GM21381 (cell line): ENCODE results near the gene FBXL7.

ENCODE experiments used
- ATAC-seq: cut with Tn5 transposase; IDR thresholded peaks from one replicate; pipeline ENCODE4 v1.9.1; 2021; ENCODE audit warnings: mild to moderate bottlenecking, moderate library complexity; ENCODE audit not compliant: unreplicated experiment

The FBXL7 gene

DNA sequence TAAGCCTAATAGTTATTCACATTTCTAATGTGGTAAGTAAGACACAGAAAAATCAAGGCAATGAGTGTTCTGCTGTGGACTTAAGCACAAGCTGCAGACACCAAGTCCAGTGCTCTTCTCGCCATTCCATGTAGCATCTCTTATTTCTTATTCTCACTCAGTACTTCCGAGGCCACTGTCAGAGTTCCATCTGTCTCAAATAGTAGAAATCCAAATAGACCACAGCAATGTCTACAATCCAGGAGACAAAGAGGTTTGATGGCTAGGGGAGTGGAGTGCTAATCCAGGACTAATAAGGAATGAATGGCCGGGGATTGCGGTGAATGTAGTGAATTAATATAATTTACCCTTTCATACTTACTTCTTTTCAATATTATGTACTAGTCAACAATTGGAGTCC is 147.3 kb downstream of the FBXL7 start:
- no peak for ATAC-seq

DNA sequence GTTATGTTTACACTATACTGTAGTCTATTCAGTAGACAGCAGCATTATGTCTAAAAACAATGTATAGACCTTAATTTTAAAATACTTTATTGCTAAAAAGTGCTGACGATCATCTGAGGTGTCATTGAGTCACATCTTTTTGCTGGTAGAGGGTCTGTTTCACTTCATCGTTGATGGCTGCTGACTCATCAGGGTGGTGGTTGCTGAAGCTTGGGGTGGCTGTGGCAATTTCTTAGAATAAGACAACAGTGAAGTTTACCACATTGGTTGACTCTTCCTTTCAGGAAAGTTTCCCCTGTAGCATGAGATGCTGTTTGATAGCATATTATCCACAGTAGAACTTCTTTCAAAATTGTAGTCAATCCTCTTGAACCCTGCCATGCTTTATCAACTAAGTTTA is 150.3 kb downstream of the FBXL7 start:
- ATAC-seq: no peak

DNA sequence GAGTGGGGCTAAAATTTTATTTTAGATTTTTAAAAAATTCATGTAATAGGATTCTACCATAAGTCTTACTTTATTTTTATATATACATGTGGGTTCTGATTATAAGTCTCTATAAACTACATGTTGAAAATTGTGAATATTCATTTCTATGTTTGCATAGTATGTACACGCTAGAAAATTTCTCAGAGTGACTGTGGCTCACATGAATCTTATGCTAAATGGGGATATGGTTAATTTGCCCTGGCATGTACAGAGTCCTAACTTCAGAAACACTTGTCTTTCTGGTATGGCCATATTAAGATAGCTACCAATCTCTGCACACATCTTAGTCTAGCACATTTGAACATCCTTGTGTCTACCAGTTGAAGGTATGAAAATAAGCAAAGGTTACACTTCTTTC is 154.8 kb downstream of the FBXL7 start:
- ATAC-seq: no peak

DNA sequence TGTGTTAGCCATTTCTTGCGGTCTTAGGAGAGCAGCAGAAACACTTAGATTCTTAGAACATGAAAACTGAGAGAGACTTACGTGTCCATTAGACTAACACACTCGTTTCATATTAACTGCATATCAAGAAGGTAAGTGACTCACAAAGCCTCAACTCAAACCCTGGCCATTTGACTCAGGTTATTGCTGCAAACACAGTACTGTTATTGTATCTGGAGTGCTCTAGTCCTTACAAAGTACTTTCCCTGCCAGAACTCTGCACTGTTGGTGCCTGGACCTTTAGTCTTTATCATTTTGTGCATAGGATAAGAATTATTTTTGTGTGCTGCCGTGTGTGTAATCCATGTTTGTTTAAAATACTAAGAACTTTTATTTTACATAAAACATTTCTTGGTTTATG is 155.7 kb downstream of the FBXL7 start:
- ATAC-seq: no peak

DNA sequence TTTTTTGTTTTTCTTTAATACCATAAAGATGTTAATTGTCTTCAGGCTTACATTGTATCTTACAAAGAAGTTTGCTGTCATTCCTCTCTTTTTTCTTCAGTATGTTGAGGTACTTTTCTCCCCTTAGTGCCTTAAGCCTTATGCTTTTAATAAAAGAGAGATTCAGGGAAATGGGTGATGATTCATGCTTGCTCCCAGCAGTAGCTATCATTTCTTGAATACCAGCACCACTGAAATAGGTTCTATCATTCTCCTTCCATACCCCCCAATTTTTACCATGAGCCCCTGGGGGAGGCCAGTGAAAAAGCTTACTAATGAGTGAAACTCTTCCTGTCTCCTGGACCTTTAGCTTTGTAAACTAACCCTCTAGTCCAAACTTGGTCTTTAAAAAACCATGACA is 165.0 kb downstream of the FBXL7 start:
- ATAC-seq: no peak

DNA sequence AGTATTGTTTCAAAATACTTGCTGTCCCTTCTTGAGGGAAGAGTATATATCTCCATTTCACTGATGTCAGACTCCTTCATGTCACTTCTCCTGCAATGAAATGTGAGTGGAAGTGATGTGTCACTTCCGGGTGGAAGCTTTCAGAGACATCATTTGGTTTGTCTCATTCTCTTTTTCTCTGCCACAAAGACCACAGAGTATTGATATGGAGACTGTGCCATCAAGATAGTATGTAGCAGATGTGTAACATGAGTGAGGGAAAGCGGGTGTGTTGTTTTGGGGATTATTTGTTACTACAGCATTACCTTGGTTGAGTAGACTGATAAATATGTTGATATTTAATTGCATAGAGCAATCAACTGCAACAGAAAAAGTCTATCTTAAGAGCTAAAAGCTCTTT is 169.8 kb downstream of the FBXL7 start:
- no peak for ATAC-seq

DNA sequence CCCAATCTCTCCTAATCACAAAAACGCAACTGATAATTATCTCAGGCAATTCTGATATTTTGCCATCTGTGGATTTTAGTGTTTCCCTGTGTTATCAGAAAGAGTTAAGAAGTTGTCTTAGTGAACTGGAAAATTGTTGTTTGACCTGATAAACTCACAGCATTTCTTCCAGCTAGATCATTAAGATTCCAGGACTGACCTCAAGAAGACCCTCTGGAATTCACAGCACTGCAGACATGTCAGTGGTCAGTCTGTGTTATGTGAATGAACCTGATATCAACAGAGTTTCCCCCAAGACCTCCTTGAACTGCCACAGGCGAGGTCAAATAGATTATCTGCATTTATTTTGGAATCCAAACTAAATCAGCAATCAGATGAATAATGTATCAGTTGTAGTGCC is 174.7 kb downstream of the FBXL7 start:
- ATAC-seq: no peak

DNA sequence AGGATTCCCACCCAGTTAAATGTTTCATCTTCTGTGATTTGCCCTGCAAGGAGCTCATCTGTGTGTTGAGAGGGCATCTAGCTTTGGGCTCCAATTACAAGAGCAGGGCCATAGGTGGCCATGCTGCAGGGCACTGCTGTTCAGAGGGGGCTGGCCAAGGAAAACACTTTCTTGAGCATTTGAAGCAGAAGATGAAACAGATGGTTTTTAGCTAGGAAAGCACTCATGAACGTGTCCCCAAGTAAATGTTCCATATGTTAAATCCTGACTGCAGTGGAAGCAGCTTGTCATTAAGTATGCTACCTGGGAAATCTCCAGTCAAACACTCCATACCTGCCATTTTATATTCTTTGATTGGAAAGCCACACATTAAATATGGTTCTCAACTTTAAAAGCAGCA is 176.6 kb downstream of the FBXL7 start:
- ATAC-seq: no peak

DNA sequence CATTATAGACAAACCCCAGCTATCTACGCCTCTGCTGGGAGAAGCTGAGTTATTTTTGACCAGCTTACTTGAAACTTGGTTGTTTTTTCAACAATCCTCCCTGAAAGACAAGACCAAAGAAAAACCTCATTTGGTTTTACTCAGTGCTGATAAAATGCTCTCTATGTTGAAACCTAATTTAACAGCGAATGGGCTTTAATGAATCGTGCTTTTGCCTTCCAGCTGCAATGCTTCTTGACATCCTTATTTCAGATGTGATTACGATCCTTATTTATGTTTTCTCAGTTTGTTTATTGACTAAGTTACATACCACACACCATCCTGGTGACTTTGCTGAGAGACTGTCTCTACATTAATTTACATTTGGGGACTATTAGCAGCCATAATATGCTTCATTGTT is 179.2 kb downstream of the FBXL7 start:
- ATAC-seq: no peak

DNA sequence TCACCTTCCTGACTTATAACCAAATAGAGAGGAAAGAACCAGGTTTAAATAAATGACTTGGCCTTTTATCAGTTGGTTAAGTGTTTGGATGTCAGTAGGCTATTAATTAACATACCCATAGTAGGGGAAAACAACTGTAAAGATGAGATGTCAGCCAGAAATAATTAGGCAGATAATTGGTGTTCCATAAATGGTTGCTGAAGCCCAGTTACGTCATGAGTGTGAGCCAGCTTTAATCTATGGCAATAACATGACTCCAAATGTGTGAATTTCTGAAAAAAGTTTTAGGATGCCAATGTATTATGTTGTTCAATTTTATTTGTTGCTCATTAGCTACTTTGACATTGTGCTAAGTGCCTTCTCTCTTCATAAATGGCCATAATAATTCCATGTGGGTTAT is 180.5 kb downstream of the FBXL7 start:
- ATAC-seq: no peak

DNA sequence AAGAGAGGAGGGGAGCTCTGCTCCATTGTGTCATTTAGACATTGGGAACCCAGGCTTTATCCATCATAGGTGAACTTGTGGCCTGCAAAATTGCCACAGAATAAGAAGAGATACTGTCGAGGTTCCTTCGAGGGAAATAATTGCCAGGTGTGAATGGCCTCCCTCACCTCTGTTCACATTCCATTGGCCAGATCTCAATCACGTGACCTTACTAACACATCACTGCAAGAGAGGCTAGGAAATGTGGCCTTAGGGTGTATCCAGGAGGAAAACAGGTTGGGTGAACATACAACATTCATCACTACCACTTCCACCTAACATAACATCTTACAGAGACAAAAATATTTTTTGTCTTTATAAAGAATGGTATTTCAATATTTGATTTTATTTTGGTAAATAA is 182.1 kb downstream of the FBXL7 start:
- ATAC-seq: no peak

DNA sequence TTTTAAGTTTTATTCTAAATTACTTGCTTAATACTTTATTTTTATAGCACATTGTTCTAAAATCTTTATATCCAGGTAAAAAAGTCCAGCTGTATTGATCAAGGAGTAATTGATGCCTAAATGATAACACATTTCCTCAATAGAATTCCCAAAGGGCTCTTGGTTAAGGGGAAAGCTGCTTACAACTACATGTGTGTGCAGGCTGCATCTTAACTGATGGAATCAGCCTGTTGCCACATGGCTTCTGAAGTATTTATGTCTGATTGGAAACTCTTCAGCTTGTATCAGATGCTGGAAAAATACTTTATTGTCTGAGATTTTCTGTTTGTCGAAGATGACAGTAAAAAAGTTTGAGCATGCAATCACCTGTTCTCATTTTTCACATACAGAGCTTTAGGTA is 182.6 kb downstream of the FBXL7 start:
- ATAC-seq: no peak

DNA sequence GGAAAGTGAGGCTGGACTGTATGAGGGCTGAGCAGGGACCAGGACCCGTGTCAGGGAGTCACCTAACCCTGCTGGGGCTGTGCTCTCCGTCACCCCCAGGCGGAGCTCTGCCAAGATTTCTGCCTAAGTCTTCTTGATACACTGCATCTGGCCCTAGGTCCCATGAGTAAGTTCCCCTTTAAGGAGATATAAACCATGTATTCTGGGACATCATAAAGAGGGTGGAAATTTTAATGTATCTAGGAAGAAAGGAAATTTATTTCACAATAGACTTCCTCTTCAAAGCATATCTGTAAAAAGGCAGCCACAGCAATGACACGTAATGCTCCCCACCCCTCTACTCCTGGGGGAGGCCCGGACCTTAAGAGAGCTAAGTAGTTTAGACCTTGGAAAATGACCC is 183.4 kb downstream of the FBXL7 start:
- no peak for ATAC-seq

DNA sequence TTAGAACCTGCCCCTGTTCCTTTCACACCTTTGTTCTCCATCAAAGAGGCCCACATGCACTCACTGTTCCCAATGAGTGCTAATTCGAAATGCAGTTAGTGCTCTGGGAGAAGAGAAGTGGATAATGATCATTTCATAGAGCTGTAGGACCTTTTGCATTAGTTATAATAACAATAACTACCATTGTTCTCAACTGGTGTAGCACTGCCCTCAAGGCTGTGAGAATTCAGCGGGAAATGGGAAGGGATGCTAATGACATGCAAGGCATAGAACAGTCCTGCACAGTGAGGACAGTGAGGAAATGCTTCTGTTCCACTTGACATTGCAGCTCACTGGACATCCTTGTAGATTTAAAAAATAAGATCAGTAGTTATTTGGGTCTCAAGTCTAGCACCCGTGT is 187.4 kb downstream of the FBXL7 start:
- no peak for ATAC-seq

DNA sequence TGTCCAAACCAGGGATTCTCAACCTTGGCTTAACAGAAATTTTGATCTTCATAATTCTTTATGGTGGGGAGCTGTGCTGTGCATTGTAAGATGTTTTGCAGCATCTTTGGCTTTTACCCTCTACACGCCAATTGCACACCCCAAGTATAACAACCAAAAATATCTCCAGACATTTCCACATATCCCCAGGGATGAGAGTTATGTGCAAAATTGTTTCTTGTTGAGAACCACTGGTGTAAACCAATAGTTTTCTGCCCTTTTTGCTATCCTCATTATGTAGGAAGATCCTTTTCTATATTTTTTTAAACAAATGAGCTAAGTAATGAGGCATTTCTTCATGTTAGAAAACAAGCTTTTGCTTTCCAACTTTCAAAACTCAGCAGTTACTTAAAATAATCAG is 189.9 kb downstream of the FBXL7 start:
- no peak for ATAC-seq

DNA sequence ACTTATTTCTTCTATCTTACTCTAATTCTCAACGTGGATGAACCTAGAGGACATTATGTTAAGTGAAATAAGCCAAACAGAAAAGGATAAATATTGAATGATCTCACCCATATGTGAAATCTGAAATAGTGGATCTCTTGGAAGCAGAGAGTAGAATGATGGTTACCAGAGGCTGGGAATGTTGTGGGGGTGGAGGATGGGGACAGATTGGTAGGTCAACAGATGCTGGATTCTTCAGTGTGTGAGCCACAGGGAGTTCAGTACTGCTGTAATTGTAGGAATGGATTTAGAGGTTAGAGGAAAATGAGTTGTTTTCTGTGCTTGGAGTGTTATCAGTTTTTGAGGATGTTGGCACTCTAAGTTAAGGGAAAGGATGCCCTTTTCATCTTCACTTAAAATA is 190.6 kb downstream of the FBXL7 start:
- ATAC-seq: no peak

DNA sequence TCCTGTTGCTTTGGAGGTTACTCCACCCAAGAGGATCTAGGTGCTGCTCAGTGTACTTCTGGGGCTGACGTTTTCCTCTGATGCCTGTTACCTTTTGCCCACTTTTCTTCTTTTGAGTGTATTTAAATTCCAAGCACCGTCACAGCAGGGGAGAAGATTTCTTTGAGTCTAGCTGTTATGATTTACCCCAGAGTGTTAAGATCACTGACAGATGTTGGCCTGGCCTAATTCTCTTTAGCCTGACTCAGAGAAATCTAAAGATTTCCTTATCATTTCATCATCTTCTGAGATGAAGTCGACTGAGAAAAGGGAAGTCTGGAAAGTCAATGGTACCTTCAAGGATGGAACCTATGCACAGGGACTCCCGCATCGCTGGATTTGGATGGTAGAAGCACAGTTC is 191.5 kb downstream of the FBXL7 start:
- no peak for ATAC-seq

DNA sequence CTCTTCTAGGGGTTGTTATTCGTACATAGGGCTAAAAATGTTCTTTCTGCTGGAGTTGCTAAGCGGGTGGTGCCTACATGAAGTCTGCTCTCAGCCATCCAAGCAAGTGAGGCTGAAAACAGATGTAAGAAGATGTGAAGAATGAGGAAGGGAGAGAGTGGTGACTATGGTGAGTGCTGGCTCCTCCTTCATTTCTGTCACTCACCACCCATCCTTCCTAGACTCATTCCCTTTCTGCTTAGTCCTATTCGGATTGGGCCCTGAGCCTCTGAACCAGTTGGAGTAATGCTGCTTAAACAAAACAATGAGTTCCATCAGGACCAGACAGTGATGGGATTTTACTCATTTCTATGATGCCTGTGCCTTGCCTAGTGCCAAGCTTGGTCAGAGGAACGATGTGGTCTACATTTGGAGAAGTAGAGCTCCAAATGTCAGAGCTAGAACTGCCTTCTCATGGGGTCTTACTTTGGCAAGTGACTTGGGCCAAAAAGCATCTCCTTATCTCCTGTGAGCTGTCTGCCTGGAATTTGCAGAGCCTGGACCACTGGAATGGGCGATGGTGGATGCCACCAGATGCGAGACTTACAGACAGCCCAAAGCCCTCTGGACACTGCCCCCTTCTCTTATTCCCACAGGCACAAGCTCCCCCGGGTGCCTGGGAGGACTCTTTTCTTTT is 192.9 kb downstream of the FBXL7 start:
- ATAC-seq: no peak

DNA sequence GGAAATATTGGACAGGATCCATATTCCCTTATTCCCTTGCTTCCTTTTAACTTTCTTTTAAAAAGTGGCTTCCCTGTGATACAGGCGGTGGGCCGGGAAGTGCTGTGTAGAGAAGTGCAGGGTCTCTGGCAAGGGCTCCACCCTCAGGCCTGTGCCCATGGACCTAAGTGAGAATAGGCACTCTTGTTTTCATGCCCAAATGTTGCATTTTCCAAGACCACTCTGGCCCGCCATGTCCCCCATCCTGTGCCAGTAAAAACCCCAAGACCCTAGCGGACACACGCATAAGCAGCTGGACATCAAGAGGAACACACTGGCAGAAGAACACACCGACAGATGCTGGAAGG is 193.4 kb downstream of the FBXL7 start:
- ATAC-seq: no peak

DNA sequence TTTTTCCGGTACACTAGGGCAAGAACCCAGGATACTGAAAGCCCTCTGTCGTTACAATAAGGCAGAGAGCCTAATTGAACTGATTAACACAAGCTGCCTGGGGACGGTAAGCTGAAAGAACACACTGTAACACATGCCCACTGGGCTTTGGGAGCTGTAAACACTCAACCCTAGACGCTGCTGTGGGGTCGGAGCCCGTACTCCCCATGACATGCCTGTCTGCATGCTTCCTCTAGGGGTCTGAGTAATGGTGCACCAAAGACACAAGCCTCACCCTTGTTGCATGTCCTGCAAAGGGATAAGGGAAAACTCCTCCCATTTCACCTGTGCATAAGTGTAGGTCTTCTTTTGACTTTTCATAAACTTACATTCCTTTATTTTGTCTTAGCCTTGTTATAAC is 194.0 kb downstream of the FBXL7 start:
- ATAC-seq: no peak

DNA sequence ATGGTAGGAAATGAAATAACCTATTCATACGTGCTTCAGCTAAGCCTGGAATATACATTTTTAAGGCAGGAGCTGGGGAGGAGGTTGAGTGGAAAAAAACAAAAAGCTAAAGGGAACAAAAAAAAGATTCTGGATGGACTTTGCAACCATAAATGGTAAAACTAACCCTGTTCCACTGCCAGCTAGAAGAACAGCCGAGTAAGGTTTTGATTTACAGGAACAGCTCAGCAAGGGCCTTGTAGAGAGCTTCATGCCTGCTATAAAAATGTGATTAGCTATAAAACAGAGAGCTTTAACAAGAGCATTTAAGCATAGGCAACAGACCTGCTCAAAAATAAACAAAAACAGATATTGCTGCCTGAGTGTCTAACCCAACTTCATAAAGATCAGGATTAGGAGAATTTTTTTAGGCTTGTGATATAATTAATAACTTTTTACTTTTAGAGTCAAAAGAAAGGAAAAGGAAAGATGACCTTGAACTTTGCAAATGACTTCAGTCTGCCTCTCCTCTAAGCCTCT is 194.8 kb downstream of the FBXL7 start:
- no peak for ATAC-seq

DNA sequence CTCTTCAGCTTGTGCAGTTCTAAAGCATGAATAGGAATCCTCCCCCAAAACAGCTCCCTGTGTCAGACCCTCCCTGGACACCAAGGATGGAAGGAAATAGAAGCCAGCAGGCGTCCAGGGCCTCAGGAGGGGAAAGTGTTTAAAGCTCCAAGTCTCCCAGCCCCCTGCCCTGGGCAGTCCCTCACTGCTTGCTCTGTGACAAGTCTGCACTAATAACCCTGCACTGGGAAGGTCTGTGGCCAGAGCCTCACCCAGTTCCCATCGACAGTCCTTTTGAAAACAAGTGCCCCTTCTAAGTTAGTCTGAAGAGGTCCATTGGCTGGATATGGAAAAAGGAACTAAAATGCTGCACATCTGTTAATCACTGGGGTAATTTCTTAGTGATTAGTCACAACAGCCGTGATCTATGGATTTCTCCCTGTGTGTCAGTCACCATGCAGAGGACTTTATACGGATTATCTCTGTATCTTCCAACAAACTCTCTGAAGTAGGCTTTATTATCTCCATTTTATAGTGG is 195.3 kb downstream of the FBXL7 start:
- ATAC-seq: no peak

DNA sequence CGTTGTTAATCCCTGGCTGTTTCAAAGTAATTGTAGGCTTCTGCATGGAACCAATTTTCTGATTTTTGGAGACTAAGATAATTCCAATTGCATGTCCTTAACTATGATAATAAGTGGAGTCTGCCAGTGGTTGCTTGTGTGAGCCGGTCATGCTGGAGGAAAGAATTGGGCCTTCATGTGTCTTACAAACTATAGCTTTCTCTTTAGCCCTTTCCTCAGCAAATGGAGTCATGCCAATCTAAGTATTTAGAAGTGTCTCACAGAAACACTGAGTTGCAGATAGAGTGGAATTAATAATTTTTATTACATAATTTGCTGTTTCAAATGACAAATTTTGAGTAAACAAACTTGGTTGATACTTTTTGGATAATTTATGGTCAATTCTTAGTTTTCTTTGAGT is 200.4 kb downstream of the FBXL7 start:
- ATAC-seq: no peak
